ENCODE measurements around the gene RYR1. TPM values are rescaled to one million over a fixed set of nuclear protein-coding genes. Genes with fewer than 3 reads are reported as not detected.

RYR1 gene
- total RNA-seq, 1 donor from 2014 or later = 1.3 TPM

- no peak for DNase-seq (ENCODE audit: low spot score)
- no peaks in the 10 kb centered on the region for H3K4me1 Mint-ChIP-seq (ENCODE audit: unreplicated experiment)
- H3K4me3 Mint-ChIP-seq (ENCODE audit: unreplicated experiment) = no peak overlapping the region
- peak overlapping the region; percentile 15 for H3K27ac Mint-ChIP-seq (ENCODE audit: unreplicated experiment)
- peak; percentile 33 for TF ChIP-seq CTCF (IDR thresholded peaks at IDR 0.05; ENCODE audit: unreplicated experiment)
- no peaks in the 10 kb centered on the region for H3K27me3 Mint-ChIP-seq (ENCODE audit: unreplicated experiment)
- H3K9me3 Mint-ChIP-seq (ENCODE audit: unreplicated experiment) = no peaks in the 10 kb centered on the region
- peaks cover 4% of the 10 kb centered on the region for H3K36me3 Mint-ChIP-seq (ENCODE audit: low read depth, unreplicated experiment)
Measured at GRCh38 chr19:38543807-38544568, 110.5 kb downstream of the RYR1 start.

DNA sequence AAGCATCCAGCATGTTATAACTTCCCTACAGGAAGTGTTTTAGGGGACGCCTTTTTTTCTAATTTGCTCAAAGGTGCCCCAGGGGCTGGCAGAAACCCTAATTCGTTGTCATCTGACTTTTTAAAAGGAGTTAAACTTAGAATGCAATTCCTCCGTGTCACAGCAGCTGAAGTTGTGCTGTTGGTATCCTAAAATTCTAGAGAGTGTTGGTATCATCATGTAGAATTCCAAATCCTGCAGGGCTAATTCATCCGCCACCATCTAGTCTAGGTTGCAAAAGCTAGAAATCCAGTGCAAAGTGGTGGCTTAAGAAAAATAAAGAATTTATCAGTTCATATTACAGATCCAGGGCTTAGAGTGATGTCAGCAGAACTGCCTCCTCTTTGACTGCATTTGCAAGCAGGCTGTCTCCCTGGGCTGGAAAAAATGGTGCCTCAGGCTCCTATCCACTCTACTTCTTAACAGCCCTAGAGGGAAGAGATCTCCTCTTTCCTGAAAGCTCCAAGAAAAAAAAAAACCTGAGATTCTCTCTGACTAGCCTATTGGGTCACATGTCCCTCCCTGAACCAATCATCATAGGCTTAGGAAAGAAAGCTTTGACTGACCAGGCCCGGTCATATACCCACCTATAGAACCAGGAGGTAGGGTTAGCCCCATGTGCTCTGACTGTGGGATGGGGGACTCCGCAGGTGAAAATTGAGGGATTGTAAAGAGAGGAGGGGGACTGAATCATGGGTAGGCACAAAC lies 111.3 kb downstream of the RYR1 start:
- Mint-ChIP-seq H3K4me1 (ENCODE audit: unreplicated experiment) (no peaks in the 10 kb centered on the region), H3K9me3 (ENCODE audit: unreplicated experiment) (no peaks in the 10 kb centered on the region), H3K27ac (ENCODE audit: unreplicated experiment) (no peak overlapping the region), H3K36me3 (ENCODE audit: low read depth, unreplicated experiment) (peaks cover 4% of the 10 kb centered on the region), H3K27me3 (ENCODE audit: unreplicated experiment) (no peaks in the 10 kb centered on the region), H3K4me3 (ENCODE audit: unreplicated experiment) (no peak overlapping the region)
- DNase-seq (ENCODE audit: low spot score) = no peak
- no peak for TF ChIP-seq CTCF (IDR thresholded peaks at IDR 0.05; ENCODE audit: unreplicated experiment)

DNA sequence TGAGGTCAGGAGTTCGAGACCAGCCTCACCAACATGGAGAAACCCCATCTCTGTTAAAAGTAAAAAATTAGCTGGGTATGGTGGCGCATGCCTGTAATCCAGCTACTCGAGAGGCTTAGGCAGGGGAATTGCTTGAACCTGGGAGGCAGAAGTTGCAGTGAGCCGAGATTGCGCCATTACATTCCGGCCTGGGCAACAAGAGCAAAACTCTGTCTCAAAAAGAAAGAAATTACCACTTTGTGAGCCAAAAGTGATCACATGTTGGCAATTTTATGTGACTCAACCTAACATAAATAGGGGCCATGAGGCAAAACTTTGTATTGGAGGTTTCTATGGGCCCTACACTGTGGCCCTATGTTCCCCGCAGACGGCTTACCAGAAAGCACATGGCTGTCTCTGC lies 112.1 kb downstream of the RYR1 start:
- no peaks in the 10 kb centered on the region for H3K4me1 Mint-ChIP-seq (ENCODE audit: unreplicated experiment)
- no peak for DNase-seq (ENCODE audit: low spot score)
- H3K36me3 Mint-ChIP-seq (ENCODE audit: low read depth, unreplicated experiment) = peaks cover 4% of the 10 kb centered on the region
- H3K27ac Mint-ChIP-seq (ENCODE audit: unreplicated experiment) = no peak overlapping the region
- no peaks in the 10 kb centered on the region for H3K9me3 Mint-ChIP-seq (ENCODE audit: unreplicated experiment)
- H3K27me3 Mint-ChIP-seq (ENCODE audit: unreplicated experiment) = no peaks in the 10 kb centered on the region
- no peak overlapping the region for H3K4me3 Mint-ChIP-seq (ENCODE audit: unreplicated experiment)
- TF ChIP-seq CTCF (IDR thresholded peaks at IDR 0.05; ENCODE audit: unreplicated experiment) = no peak

GRCh38 chr19:38547421-38547820 lies 113.9 kb downstream of the RYR1 start:
- Mint-ChIP-seq H3K4me1 (ENCODE audit: unreplicated experiment) (no peaks in the 10 kb centered on the region), H3K36me3 (ENCODE audit: low read depth, unreplicated experiment) (peaks cover 8% of the 10 kb centered on the region), H3K27me3 (ENCODE audit: unreplicated experiment) (no peaks in the 10 kb centered on the region), H3K4me3 (ENCODE audit: unreplicated experiment) (no peak overlapping the region), H3K9me3 (ENCODE audit: unreplicated experiment) (no peaks in the 10 kb centered on the region), H3K27ac (ENCODE audit: unreplicated experiment) (no peak overlapping the region)
- no peak for DNase-seq (ENCODE audit: low spot score)
- TF ChIP-seq CTCF (IDR thresholded peaks at IDR 0.05; ENCODE audit: unreplicated experiment) = no peak

GRCh38 chr19:38549061-38549460 lies 115.6 kb downstream of the RYR1 start:
- H3K4me1 Mint-ChIP-seq (ENCODE audit: unreplicated experiment) = no peaks in the 10 kb centered on the region
- no peak overlapping the region for H3K4me3 Mint-ChIP-seq (ENCODE audit: unreplicated experiment)
- H3K27me3 Mint-ChIP-seq (ENCODE audit: unreplicated experiment) = no peaks in the 10 kb centered on the region
- TF ChIP-seq CTCF (IDR thresholded peaks at IDR 0.05; ENCODE audit: unreplicated experiment) = no peak
- H3K27ac Mint-ChIP-seq (ENCODE audit: unreplicated experiment) = no peak overlapping the region
- H3K9me3 Mint-ChIP-seq (ENCODE audit: unreplicated experiment) = no peaks in the 10 kb centered on the region
- H3K36me3 Mint-ChIP-seq (ENCODE audit: low read depth, unreplicated experiment) = peaks cover 4% of the 10 kb centered on the region
- DNase-seq (ENCODE audit: low spot score) = no peak
